Measurements from ENCODE around the gene BRCC3.

Gene BRCC3

DNA sequence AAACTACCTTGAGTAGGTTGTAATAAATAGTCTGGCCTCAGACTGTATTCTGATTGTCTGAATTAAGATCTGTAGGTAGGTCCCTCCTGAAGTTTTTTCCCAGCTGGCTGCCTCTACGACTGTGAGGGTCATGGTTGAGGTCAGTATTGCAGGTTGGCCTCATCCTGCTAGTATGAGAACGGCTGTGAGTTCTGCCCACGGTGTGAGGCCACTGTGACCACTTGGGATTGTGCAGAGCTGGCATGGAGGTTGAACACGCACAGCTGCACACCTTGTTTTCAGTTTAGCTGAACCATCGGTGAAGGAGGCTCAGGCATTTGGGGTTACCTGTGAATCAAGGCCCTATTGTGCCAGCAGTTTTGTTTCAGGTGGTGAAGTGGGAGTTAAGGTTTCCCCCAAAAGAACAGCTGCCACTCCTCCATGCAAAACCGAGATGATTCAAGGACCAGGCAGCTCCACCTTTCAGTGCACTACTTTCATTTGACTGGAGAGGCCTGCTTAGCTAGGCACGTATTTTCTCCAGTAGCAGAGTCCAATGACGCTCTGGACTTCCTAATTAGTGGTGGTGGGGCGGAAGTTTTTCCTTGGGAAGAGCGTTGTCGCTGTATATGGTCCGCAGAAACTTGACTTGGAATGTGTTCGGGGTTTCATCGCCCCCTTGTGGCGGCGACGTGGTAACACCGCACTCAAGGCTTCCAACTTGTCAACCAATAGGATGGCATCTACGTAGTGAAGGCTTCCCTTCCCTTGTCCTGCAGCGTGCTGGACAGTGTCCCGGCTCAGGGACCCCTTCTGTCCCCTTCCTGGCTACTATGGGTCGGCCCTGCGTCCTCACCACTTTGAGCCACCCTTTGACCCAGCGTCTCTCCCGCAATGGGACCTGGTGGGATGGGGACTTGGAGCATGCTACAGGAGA, 14.2 kb upstream of the BRCC3 start:
- DNase-seq (ENCODE audit: low read depth in 2 of 2): no peak

DNA sequence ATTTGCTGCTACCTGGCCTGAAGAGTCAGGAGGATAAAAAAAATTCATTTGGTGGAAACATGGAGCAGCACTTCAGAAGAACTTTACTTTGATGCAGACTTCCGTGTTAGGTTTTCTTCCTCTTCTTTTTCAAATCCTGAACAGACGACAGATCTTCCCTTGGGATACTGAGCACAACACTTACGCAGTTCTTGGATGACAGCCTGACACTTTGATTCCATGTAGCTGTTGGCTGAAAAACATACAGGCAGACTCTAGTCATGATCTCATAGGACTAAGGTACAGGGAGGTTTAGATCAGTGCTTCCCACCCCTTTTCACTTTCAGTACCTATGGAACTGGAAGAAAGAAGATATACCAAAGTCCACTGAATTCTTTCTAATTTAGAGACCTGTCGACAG, 9.5 kb upstream of the BRCC3 start:
- no peak for DNase-seq (ENCODE audit: low read depth in 2 of 2)

DNA sequence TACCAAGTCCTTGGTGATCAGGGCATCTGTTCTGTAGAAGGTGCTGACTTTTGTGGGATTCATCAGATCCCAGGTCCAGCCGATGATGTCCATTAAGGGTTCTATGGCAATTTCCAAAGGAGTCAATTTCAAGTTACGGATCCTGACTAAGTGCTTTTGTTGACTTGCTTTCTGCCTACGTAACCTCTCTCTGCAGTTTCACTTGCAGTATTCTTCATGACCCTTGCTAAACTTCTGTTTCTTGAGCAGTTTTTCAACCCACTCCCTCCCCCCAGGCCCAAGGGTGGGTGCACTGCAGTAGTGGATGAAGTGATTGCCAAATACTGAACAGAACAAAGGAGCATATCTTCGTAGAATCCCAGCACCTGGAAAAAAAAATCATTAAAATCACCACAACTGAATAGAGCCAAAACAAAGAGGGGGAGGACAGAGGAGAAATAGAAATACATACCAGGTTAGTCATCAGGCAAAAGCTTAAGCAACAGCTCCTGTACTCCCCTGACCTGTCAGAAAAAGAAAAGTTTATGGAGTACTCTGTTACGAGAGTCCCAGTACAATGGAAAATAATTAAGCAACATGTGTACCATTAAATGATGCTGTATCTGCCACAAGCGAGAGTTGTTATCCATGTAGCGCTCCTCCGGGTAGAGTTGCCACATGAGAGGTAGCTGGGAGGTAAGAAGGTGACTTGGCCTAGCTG, 6.1 kb upstream of the BRCC3 start:
- no peak for DNase-seq (ENCODE audit: low read depth in 2 of 2)

DNA sequence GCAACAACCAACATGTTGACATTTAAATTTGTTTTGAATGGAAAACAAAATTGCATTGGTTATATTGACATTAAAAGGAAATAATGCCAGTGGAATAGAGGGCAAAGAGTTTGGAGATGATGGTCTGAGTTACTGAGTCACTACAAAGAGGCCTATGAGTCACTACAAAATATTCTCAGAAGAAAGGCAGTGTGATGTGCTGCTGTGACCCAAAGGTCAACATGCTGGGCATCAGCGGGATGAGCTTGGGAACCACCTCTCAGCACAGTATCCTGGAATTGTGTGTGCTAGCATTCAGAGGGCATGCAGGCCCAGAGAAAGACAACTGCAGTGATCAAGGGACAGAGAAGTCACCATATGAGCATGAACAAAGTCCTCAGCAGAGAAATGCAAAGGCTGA, 3.1 kb upstream of the BRCC3 start:
- DNase-seq (ENCODE audit: low read depth in 2 of 2): no peak

DNA sequence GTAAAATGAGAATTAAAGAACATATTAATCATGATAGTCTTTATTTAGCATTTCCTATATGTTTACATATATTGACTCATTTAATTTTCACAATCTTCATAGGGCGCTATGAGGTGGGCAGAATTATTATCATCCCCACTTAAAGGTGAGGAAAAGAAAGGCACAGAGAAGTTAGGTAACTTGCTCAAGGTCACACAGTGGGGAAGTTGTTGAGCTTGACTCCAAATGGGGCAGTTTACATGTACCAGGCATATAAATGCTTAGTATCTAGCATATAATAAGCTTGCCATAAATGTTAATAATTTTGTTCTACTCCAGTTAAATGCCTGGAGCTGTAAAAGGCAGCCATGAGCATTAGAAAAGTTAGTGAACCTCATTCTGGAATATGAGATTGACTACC, 1.9 kb upstream of the BRCC3 start:
- DNase-seq (ENCODE audit: low read depth in 2 of 2): no peak

DNA sequence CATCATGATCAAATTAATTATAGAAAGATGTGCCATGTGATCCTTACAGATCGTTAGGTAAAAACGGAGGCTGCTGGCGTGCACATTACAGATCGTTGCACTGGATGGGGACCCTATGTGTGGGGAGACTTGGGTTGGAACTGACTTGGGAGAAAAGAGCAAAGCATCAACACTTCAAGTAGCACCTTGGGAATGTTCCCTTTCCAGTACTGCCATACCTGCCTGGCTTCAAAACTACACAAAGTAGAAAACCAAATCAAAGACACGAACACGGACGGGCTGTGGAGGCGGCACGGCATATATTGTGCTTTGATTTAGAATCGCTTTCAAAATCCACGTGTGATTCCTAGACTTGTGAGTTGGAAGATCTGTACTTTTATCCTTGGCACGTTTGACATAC, 1.3 kb upstream of the BRCC3 start:
- no peak for DNase-seq (ENCODE audit: low read depth in 2 of 2)

- no peak for DNase-seq (ENCODE audit: low read depth in 2 of 2)
Observed at GRCh38 chrX:155070663-155070974, 689 bp upstream of the BRCC3 start.

DNA sequence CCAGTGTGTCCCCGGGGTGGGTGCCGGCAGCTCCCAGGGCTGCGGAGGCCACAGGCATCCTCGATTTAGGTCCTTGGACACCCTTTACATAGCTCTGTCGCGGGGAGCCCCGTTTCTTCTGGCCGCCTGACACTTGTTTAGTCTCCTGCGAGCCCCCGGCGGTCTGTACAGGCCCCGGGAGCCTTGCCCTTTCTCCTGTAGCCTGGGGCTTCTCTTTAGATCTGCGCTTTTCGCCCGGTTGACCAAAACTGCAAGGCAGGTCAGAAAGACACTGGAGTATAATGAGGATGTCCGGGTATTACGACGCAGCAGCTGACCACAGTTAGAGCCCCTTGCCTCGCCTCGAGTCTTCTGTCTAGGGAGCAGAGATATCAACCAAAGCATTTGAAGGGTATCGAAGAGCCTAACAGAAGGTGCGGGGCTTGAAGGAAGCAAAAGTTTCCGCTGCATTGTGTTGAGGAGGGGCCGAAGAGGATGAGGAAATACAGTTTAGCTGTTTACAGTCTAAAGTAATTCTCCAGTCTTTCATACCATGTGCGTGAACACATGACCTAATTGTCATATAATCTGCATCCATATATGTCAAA, 479 bp downstream of the BRCC3 start:
- no peak for DNase-seq (ENCODE audit: low read depth in 2 of 2)

GRCh38 chrX:155086202-155086840, 15.0 kb downstream of the BRCC3 start:
- no peak for DNase-seq (ENCODE audit: low read depth in 2 of 2)

- no peak for DNase-seq (ENCODE audit: low read depth in 2 of 2)
Observed at GRCh38 chrX:155086961-155087735, 15.8 kb downstream of the BRCC3 start.

DNA sequence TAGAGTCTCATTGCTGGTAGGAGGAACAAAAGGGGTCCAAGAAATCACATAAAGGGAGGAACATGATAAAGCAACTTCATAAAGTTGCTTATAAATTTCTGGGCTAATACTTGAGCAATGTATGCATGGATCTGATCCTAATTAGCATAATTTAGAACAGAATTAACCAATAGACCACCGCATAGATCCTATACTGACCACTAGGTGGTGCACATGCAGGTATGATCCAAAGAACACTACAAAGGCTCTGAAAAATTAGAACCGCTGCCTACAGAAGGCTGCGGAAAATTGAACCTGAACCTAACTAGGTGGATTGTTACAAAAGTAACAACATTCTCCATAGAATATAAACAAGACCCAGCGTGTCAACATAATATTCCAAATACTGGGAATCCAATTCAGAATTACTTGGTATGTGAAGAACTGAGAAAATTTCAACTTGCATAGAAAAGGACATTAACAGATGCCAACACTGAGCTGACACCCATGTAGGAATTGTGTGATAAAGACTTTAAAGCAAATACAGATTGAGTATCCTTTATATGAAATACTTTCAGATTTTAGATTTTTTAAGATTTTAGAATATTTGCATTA, 23.3 kb downstream of the BRCC3 start:
- no peak for DNase-seq (ENCODE audit: low read depth in 2 of 2)

- no peak for DNase-seq (ENCODE audit: low read depth in 2 of 2)
Observed at GRCh38 chrX:155105919-155106318, 34.6 kb downstream of the BRCC3 start.

DNA sequence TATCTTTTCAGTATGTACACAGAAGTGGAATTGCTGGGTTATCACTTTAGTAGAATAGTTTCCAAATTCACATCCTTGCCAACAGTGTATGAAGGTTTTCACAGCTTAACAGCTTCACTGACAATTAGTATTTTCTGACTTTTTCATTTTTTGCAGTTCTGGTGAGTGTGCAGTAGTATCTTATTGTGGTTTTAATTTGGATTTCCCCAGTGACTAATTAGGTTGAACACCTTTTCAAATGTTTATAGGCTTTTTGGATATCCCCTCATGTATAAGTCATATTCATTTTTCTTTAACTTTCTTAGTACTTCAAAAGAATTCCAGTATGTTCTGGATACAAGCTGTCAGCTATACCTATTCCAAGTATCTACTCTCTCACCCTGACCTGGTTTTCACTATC, 37.1 kb downstream of the BRCC3 start:
- no peak for DNase-seq (ENCODE audit: low read depth in 2 of 2)

DNA sequence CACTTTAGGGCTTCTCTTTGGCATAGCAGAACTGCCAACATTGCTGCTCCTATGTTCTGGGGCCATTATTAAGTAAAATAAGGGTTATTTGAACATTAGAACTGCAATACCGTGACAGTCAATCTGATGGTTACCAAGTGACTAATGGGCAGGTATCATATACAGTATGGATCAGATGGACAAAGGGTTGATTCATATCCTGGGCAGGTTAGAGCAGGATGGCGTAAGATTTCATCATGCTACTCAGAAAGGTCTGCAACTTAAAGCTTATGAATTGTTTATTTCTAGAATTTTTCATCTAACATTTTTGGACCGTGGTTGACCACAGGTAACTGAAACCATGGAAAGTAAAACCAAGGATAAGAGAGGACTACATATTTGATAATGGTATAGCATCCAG, 40.9 kb downstream of the BRCC3 start:
- no peak for DNase-seq (ENCODE audit: low read depth in 2 of 2)

DNA sequence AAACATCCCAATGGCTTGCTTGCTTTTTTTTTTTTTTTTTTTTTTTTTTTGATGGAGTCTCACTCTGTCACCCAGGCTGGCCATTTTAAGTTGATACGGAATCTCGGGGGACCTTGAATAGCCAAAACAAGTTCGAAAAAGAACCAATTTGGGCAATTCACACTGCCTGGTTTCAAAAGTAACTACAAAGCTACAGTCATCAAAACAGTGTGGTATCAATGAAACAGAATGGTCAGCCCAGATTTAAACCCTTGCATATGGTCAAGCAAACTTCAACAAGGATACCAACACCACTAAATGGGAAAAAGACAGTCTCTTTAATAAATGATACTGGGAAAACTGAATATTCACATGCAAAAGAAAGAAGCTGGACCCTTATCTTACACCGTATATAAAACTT, 41.8 kb downstream of the BRCC3 start:
- no peak for DNase-seq (ENCODE audit: low read depth in 2 of 2)

- DNase-seq (ENCODE audit: low read depth in 2 of 2): no peak
Observed at GRCh38 chrX:155115174-155115819, 44.0 kb downstream of the BRCC3 start.

GRCh38 chrX:155127465-155127864, 56.2 kb downstream of the BRCC3 start:
- DNase-seq (ENCODE audit: low read depth in 2 of 2): no peak

- DNase-seq (ENCODE audit: low read depth in 2 of 2): no peak
Observed at GRCh38 chrX:155127940-155128339, 56.6 kb downstream of the BRCC3 start.

DNA sequence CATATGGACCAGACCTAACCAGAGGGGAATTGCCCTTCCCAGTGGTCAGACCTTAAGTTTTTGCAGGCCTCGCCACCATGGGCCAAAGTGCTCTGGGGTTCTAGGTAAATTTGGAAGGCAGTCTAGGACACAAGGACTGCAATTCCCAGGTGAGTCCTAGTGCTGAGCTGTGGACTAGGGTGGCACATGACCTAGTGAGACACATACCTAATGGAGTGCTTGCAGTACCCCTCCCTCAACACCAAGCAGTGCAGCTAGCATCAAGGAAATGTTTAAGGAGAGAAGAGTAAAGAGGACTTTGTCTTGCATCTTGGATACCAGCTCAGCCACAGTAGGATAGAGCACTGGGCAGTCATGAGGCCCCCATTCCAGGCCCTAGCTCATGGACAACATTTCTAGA, 60.8 kb downstream of the BRCC3 start:
- DNase-seq (ENCODE audit: low read depth in 2 of 2): no peak

DNA sequence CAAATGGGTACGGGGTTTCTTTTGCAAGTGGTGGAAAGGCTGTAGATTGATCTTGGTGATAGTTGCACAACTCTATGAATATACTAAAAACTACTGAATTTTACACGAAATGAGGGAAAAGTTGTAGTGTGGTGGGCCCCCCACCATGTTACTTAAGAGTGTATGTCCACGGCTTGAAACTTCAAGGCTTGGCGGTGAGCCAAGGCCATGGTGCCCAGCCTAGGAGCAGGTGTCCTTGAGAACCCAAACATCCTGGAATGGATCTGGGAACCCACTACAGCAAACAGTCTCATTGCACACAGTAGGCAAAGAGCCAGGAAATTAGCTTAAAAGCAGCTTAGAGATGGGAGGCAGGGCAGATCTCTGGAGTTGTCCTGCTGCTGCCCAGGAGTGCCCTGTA, 62.9 kb downstream of the BRCC3 start:
- no peak for DNase-seq (ENCODE audit: low read depth in 2 of 2)
